DOHH2 (cell line): ENCODE data around the gene SPC25.

ENCODE experiments used
- CTCF ChIP-seq: fragments of 200-600 bp; sonication (generic); IDR thresholded peaks from one replicate; pipeline ENCODE4 v1.5.1; 2014; ENCODE audit warnings: antibody characterized with exemption, mild to moderate bottlenecking, low read depth, low read length; ENCODE audit not compliant: poor library complexity, severe bottlenecking
- EZH2phosphoT487 ChIP-seq: fragments of 200-600 bp; sonication (generic); IDR thresholded peaks from 2 replicates; pipeline ENCODE4 v1.6.1; 2017; ENCODE audit warnings: borderline replicate concordance, mild to moderate bottlenecking, antibody characterized with exemption, low read length, moderate library complexity, mixed read lengths

DNA sequence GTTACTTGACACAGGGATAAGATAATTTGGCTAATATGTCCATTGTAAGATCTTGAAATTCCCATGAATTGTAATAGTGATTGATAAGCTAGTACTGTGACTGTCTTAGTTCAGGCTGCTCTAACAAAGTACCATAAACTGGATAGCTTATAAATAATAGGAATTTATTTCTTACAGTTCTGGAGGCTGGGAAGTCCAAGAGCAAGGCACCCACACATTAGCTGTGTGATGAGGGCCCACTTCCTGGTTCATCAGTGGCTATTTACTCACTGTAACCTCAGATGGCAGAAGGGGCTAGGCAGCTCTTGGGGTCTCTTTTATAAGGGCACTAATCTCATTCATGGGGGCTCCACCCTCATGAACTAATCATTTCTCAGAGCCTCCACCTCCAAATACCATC is 59.3 kb downstream of the SPC25 start:
- no peak for TF ChIP-seq CTCF
- TF ChIP-seq EZH2phosphoT487 = no peak
